Right lobe of liver (tissue), 6 donors: ENCODE data around the gene BCL2L11. TPM values are rescaled to one million over a fixed set of nuclear protein-coding genes. Genes with fewer than 3 reads are reported as not detected.

Experiments used
- ATAC-seq, 4 donors: fragments of 200-7000 bp; cut with Tn5 transposase; one replicate each; pipeline ENCODE4 v1.9.1; 2020; ENCODE audit warnings: mild to moderate bottlenecking in 4 of 4, moderate library complexity in 4 of 4
- DNase-seq, 3 donors: peaks; one replicate each; pipeline ENCODE4 v3.0.0-alpha.2; 2020
- H3K27ac ChIP-seq, 3 donors: fragments of 200-600 bp; one replicate each; pipeline ENCODE4 v1.8.0; 2022
- H3K27me3 ChIP-seq, 2 donors: fragments of 200-600 bp; one replicate each; pipeline ENCODE4 v1.8.0; 2022
- H3K36me3 ChIP-seq, 4 donors: fragments of 200-600 bp; sonication (generic) in 1 of 4; one replicate each; pipeline versions ENCODE4 v1.5.1 to v1.8.0; 2017 to 2022; ENCODE audit warnings: control low read depth in 1 of 4
- H3K4me1 ChIP-seq, 4 donors: fragments of 200-600 bp; sonication (generic) in 1 of 4; one replicate each; pipeline versions ENCODE4 v1.5.1 to v1.8.0; 2017 to 2022; ENCODE audit warnings: control low read depth in 1 of 4
- H3K4me3 ChIP-seq, 3 donors: fragments of 200-600 bp; one replicate each; pipeline ENCODE4 v1.8.0; 2022
- H3K9me3 ChIP-seq, 4 donors: fragments of 200-600 bp; sonication (generic) in 1 of 4; one replicate each; pipeline versions ENCODE4 v1.5.1 to v1.8.0; 2017 to 2022; ENCODE audit warnings: control low read depth in 1 of 4
- CTCF ChIP-seq, 4 donors: fragments of 200-600 bp in 3 of 4; fragments of 450-650 bp in 1 of 4; IDR thresholded peaks; one replicate each; pipeline versions ENCODE4 v1.5.1 to v1.8.0; 2016 to 2022; ENCODE audit warnings: antibody characterized with exemption in 4 of 4, mild to moderate bottlenecking in 2 of 4
- POLR2A ChIP-seq: fragments of 450-650 bp; IDR thresholded peaks from one replicate; pipeline ENCODE4 v1.6.1; 2017; ENCODE audit warnings: antibody characterized with exemption, mild to moderate bottlenecking
- WGBS: methylation state at CpG from one replicate; pipeline ENCODE4 v1.1.6; 2018; ENCODE audit warnings: low coverage, low lambda C conversion rate; ENCODE audit not compliant: insufficient coverage; ENCODE audit errors: missing lambda C conversion rate; 5-methylcytosine and 5-hydroxymethylcytosine counted together
- intact Hi-C, 2 donors: fragments of 100-400 bp; cut with DNase I; formaldehyde crosslinking; loops; one replicate each; pipeline versions ENCODE4 v1.11.2 to v1.14.1; 2022
- total RNA-seq, 6 experiments: library from RNA; depleted of rRNA in 2 of 6; stranded (reverse); fragments of >200 nt in 2 of 6; fragmentation: NEBNext Ultra II Directional in 3 of 6; extraction: Animal tissue kit (Norgen Biotek cat#: 25700) in 3 of 6; gene quantifications; one replicate each; pipeline versions ENCODE4 v1.1.0 to v1.2.4, GENCODE V29; 2016 to 2023
- donor health status: DM: no; HTN: yes; CAD: no.
- donor health status: DM: no; HTN: no; CAD: no.
- donor health status: DM: no; HTN: no; CAD: no.
- donor health status: DM: no; HTN: yes; CAD: no.
- donor health status: DM: no; HTN: yes; CAD: no.

The BCL2L11 gene
- total RNA-seq, 6 experiments from 2014 or later: 6.5 to 13.0 (median 8.8) TPM

DNA sequence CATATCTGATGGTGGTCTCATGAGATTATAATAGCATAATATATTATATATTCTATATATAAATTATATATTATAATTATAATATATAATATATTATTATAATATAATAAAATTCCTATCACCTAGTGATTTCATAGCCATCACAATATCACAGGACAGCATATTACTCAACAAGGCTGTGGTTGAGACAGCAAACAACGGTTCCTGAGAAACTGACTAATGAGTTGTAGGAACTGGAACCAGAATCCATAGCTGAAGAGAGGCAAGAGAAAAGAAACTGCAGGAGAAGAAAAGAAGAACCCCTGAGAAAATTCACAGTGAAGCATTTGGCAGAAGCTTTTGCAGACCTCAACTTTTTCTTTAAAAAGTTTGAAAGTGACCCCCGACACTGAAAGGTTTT lies 84.0 kb downstream of the BCL2L11 start:
- no peaks in the 10 kb centered on the region for H3K36me3 ChIP-seq
- intact Hi-C loops: no loop called here
- no peak overlapping the region for H3K4me3 ChIP-seq
- H3K27ac ChIP-seq: no peak overlapping the region
- ATAC-seq (no peak), DNase-seq (no peak)
- no peaks in the 10 kb centered on the region for H3K9me3 ChIP-seq
- TF ChIP-seq CTCF (IDR thresholded peaks at IDR 0.05): no peak
- no peak for TF ChIP-seq POLR2A
- no peaks in the 10 kb centered on the region for H3K27me3 ChIP-seq
- no peaks in the 10 kb centered on the region for H3K4me1 ChIP-seq
- 78% methylated on average over 2 of the region's 2 CpGs for WGBS

- WGBS: 64% methylated on average over 2 of the region's 2 CpGs
- H3K27me3 ChIP-seq: no peaks in the 10 kb centered on the region
- H3K36me3 ChIP-seq: no peaks in the 10 kb centered on the region
- TF ChIP-seq CTCF (IDR thresholded peaks at IDR 0.05) (no peak), POLR2A (no peak)
- no peak overlapping the region for H3K4me3 ChIP-seq
- intact Hi-C loops: no loop called here
- DNase-seq (no peak), ATAC-seq (no peak)
- no peaks in the 10 kb centered on the region for H3K9me3 ChIP-seq
- no peaks in the 10 kb centered on the region for H3K4me1 ChIP-seq
- H3K27ac ChIP-seq: no peak overlapping the region
Measured at GRCh38 chr2:111205774-111206173, 85.1 kb downstream of the BCL2L11 start.

- no peaks in the 10 kb centered on the region for H3K27me3 ChIP-seq
- intact Hi-C loops: no loop called here
- no peaks in the 10 kb centered on the region for H3K4me1 ChIP-seq
- WGBS: 100% methylated on average over 1 of the region's 1 CpG
- H3K4me3 ChIP-seq: no peak overlapping the region
- TF ChIP-seq CTCF (IDR thresholded peaks at IDR 0.05) (no peak), POLR2A (no peak)
- no peak for DNase-seq
- ATAC-seq: no peak
- no peaks in the 10 kb centered on the region for H3K36me3 ChIP-seq
- no peak overlapping the region for H3K27ac ChIP-seq
- H3K9me3 ChIP-seq: no peaks in the 10 kb centered on the region
Measured at GRCh38 chr2:111207851-111208250, 87.1 kb downstream of the BCL2L11 start.

GRCh38 chr2:111208639-111209038 lies 87.9 kb downstream of the BCL2L11 start:
- H3K4me1 ChIP-seq: no peaks in the 10 kb centered on the region
- no peaks in the 10 kb centered on the region for H3K36me3 ChIP-seq
- H3K27me3 ChIP-seq: no peaks in the 10 kb centered on the region
- intact Hi-C loops: no loop called here
- TF ChIP-seq CTCF (IDR thresholded peaks at IDR 0.05) (no peak), POLR2A (no peak)
- H3K9me3 ChIP-seq: peaks cover 0 to 2% (median 0%) of the 10 kb centered on the region in 4 donors
- no peak overlapping the region for H3K4me3 ChIP-seq
- 83% methylated on average over 1 of the region's 1 CpG for WGBS
- DNase-seq (no peak), ATAC-seq (no peak)
- no peak overlapping the region for H3K27ac ChIP-seq

DNA sequence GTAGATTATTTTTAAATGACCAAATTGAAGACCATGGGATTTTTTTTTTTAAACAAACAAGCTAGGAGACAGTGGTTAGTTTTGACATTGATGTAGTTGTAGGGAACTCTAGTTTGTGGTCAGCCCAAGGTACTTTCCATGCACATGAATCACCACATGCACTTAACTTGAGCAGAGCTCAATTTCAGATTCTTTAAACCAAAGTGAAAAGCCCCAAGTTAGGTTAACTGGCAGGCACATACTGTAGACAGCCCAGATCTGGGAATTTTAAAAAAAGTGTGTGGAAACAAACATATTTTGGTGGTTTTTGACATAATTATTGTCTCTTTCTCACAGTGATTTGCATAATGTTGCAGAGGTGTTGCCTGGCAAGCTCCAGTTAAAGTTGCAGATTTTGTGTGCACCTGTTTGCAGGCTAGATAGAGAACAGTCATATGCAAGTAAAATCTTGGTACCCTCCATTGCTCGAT lies 88.4 kb downstream of the BCL2L11 start:
- Histone ChIP-seq H3K4me3 (no peak overlapping the region), H3K4me1 (no peaks in the 10 kb centered on the region), H3K36me3 (no peaks in the 10 kb centered on the region), H3K27ac (no peak overlapping the region), H3K27me3 (no peaks in the 10 kb centered on the region), H3K9me3 (peaks cover 0 to 5% (median under 1%) of the 10 kb centered on the region in 4 donors)
- intact Hi-C loops: no loop called here
- DNase-seq: no peak
- no peak for ATAC-seq
- no peak for TF ChIP-seq POLR2A
- no peak for TF ChIP-seq CTCF (IDR thresholded peaks at IDR 0.05)
- WGBS: 86% methylated on average over 1 of the region's 1 CpG
